Effector memory CD4-positive, alpha-beta T cell (primary cell): Measurements from ENCODE around the gene FAM187B.

Source experiments
- DNase-seq, 3 donors: peaks; one replicate each; pipeline ENCODE4 v3.0.0-alpha.2; 2020
- H3K27ac ChIP-seq: 2 replicates; pipeline ENCODE4 v1.7.0; 2013; ENCODE audit warnings: mild to moderate bottlenecking, low read length, moderate library complexity; ENCODE audit not compliant: insufficient read depth, poor library complexity, severe bottlenecking
- H3K27me3 ChIP-seq: replicated peaks from 2 replicates; pipeline ENCODE4 v1.7.0; 2013; ENCODE audit warnings: mild to moderate bottlenecking, low read length; ENCODE audit not compliant: insufficient read depth, control insufficient read depth, poor library complexity, severe bottlenecking
- H3K36me3 ChIP-seq: 2 replicates; pipeline ENCODE4 v1.7.0; 2013; ENCODE audit warnings: mild to moderate bottlenecking, low read length, moderate library complexity; ENCODE audit not compliant: control insufficient read depth, insufficient read depth
- H3K4me1 ChIP-seq: 2 replicates; pipeline ENCODE4 v1.7.0; 2013; ENCODE audit warnings: low read length, mild to moderate bottlenecking; ENCODE audit not compliant: control insufficient read depth, insufficient read depth, poor library complexity, severe bottlenecking
- H3K4me3 ChIP-seq: 2 replicates; pipeline ENCODE4 v1.7.0; 2013; ENCODE audit warnings: low read length, low read depth, mild to moderate bottlenecking; ENCODE audit not compliant: insufficient read depth, poor library complexity, severe bottlenecking
- H3K9me3 ChIP-seq: 2 replicates; pipeline ENCODE4 v1.7.0; 2013; ENCODE audit warnings: mild to moderate bottlenecking, low read length, moderate library complexity; ENCODE audit not compliant: control insufficient read depth

The FAM187B gene

GRCh38 chr19:35220315-35220921 lies 8.1 kb downstream of the FAM187B start:
- no peak for DNase-seq
- Histone ChIP-seq H3K4me3 (no peak overlapping the region), H3K27me3 (no peaks in the 10 kb centered on the region), H3K9me3 (no peaks in the 10 kb centered on the region), H3K27ac (no peak overlapping the region), H3K4me1 (peaks cover 9% of the 10 kb centered on the region), H3K36me3 (no peaks in the 10 kb centered on the region)

GRCh38 chr19:35219008-35219407 lies 9.5 kb downstream of the FAM187B start:
- H3K4me1 ChIP-seq, result peaks cover 16% of the 10 kb centered on the region
- H3K4me3 ChIP-seq, result no peak overlapping the region
- no peaks in the 10 kb centered on the region for H3K9me3 ChIP-seq
- H3K27me3 ChIP-seq, result no peaks in the 10 kb centered on the region
- H3K36me3 ChIP-seq, result no peaks in the 10 kb centered on the region
- H3K27ac ChIP-seq, result no peak overlapping the region
- DNase-seq, result no peak

- Histone ChIP-seq H3K27me3 (no peaks in the 10 kb centered on the region), H3K9me3 (no peaks in the 10 kb centered on the region), H3K4me1 (peaks cover 26% of the 10 kb centered on the region), H3K27ac (no peak overlapping the region), H3K4me3 (no peak overlapping the region), H3K36me3 (no peaks in the 10 kb centered on the region)
- DNase-seq, result no peak
Measured at GRCh38 chr19:35217649-35217990, 10.9 kb downstream of the FAM187B start.

- Histone ChIP-seq H3K36me3 (no peaks in the 10 kb centered on the region), H3K27me3 (no peaks in the 10 kb centered on the region), H3K4me1 (peaks cover 31% of the 10 kb centered on the region), H3K4me3 (no peak overlapping the region), H3K27ac (peak overlapping the region; percentile 14), H3K9me3 (no peaks in the 10 kb centered on the region)
- DNase-seq, result peak; percentile 16 to 27 (median 23)
Measured at GRCh38 chr19:35216833-35217648, 11.5 kb downstream of the FAM187B start.

GRCh38 chr19:35216016-35216832 lies 12.3 kb downstream of the FAM187B start:
- no peaks in the 10 kb centered on the region for H3K36me3 ChIP-seq
- no peak overlapping the region for H3K4me3 ChIP-seq
- peak overlapping the region; percentile 14 for H3K27ac ChIP-seq
- no peaks in the 10 kb centered on the region for H3K27me3 ChIP-seq
- H3K9me3 ChIP-seq, result no peaks in the 10 kb centered on the region
- H3K4me1 ChIP-seq, result peaks cover 27% of the 10 kb centered on the region
- DNase-seq, result no peak

GRCh38 chr19:35214766-35215422 lies 13.6 kb downstream of the FAM187B start:
- H3K27ac ChIP-seq, result peak overlapping the region; percentile 95
- peaks cover 27% of the 10 kb centered on the region for H3K4me1 ChIP-seq
- H3K4me3 ChIP-seq, result no peak overlapping the region
- H3K36me3 ChIP-seq, result no peaks in the 10 kb centered on the region
- H3K9me3 ChIP-seq, result no peaks in the 10 kb centered on the region
- no peak for DNase-seq
- no peaks in the 10 kb centered on the region for H3K27me3 ChIP-seq

- Histone ChIP-seq H3K9me3 (no peaks in the 10 kb centered on the region), H3K4me1 (peaks cover 27% of the 10 kb centered on the region), H3K4me3 (no peak overlapping the region), H3K27me3 (no peaks in the 10 kb centered on the region), H3K27ac (peak overlapping the region; percentile 95), H3K36me3 (no peaks in the 10 kb centered on the region)
- peak; percentile 69 to 74 (median 72) for DNase-seq
Measured at GRCh38 chr19:35213663-35214632, 14.6 kb downstream of the FAM187B start.

GRCh38 chr19:35212241-35212640 lies 16.3 kb downstream of the FAM187B start:
- no peaks in the 10 kb centered on the region for H3K36me3 ChIP-seq
- H3K4me1 ChIP-seq, result peaks cover 29% of the 10 kb centered on the region
- no peak overlapping the region for H3K4me3 ChIP-seq
- no peak for DNase-seq
- no peaks in the 10 kb centered on the region for H3K9me3 ChIP-seq
- no peaks in the 10 kb centered on the region for H3K27me3 ChIP-seq
- peak overlapping the region; percentile 95 for H3K27ac ChIP-seq
